ENCODE data around the gene UCP2. TPM values are rescaled to one million over a fixed set of nuclear protein-coding genes. Genes with fewer than 3 reads are reported as not detected.

UCP2 gene
- total RNA-seq, 4 donors from 2014 or later, result 9.8 to 27.3 (median 12.9) TPM

- peaks cover 22% of the 10 kb centered on the region for H3K36me3 ChIP-seq
- peaks cover 18% of the 10 kb centered on the region for H3K4me1 ChIP-seq
- WGBS, result 79% methylated on average over 7 of the region's 7 CpGs
- H3K27me3 ChIP-seq, result no peaks in the 10 kb centered on the region
- no peak overlapping the region for H3K4me3 ChIP-seq
- no peak for DNase-seq (ENCODE audit: low spot score in 2 of 2)
- H3K9me3 ChIP-seq, result no peaks in the 10 kb centered on the region
- TF ChIP-seq, protein P1, sequence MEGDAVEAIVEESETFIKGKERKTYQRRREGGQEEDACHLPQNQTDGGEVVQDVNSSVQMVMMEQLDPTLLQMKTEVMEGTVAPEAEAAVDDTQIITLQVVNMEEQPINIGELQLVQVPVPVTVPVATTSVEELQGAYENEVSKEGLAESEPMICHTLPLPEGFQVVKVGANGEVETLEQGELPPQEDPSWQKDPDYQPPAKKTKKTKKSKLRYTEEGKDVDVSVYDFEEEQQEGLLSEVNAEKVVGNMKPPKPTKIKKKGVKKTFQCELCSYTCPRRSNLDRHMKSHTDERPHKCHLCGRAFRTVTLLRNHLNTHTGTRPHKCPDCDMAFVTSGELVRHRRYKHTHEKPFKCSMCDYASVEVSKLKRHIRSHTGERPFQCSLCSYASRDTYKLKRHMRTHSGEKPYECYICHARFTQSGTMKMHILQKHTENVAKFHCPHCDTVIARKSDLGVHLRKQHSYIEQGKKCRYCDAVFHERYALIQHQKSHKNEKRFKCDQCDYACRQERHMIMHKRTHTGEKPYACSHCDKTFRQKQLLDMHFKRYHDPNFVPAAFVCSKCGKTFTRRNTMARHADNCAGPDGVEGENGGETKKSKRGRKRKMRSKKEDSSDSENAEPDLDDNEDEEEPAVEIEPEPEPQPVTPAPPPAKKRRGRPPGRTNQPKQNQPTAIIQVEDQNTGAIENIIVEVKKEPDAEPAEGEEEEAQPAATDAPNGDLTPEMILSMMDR (IDR thresholded peaks at IDR 0.05), result no peak
- TF ChIP-seq EP300 (IDR thresholded peaks at IDR 0.05), result no peak
- TF ChIP-seq POLR2AphosphoS5 (IDR thresholded peaks at IDR 0.05), result no peak
- no peak for TF ChIP-seq POLR2A (IDR thresholded peaks at IDR 0.05)
- H3K27ac ChIP-seq, result no peak overlapping the region
These were observed 24.2 kb upstream of the UCP2 start for GRCh38 chr11:74006743-74007304.

GRCh38 chr11:74005721-74006517 is 23.3 kb upstream of the UCP2 start:
- Histone ChIP-seq H3K4me3 (no peak overlapping the region), H3K4me1 (peaks cover 10% of the 10 kb centered on the region), H3K27me3 (no peaks in the 10 kb centered on the region), H3K9me3 (no peaks in the 10 kb centered on the region), H3K36me3 (peaks cover 23% of the 10 kb centered on the region), H3K27ac (no peak overlapping the region)
- peak in 1 of 2 donors; percentile 71 for DNase-seq (ENCODE audit: low spot score in 2 of 2)
- 96% methylated on average over 20 of the region's 29 CpGs for WGBS
- no peak for TF ChIP-seq EP300 (IDR thresholded peaks at IDR 0.05)
- TF ChIP-seq, protein P1 (IDR thresholded peaks at IDR 0.05), result no peak
- TF ChIP-seq POLR2A (IDR thresholded peaks at IDR 0.05), result no peak
- no peak for TF ChIP-seq POLR2AphosphoS5 (IDR thresholded peaks at IDR 0.05)

- WGBS, result 70% methylated on average over 8 of the region's 11 CpGs
- TF ChIP-seq, protein P1 (IDR thresholded peaks at IDR 0.05), result no peak
- TF ChIP-seq EP300 (IDR thresholded peaks at IDR 0.05) (no peak), POLR2AphosphoS5 (IDR thresholded peaks at IDR 0.05) (no peak), POLR2A (IDR thresholded peaks at IDR 0.05) (no peak)
- DNase-seq (ENCODE audit: low spot score in 2 of 2), result no peak
These were observed 22.3 kb upstream of the UCP2 start for GRCh38 chr11:74004759-74005615.

DNA sequence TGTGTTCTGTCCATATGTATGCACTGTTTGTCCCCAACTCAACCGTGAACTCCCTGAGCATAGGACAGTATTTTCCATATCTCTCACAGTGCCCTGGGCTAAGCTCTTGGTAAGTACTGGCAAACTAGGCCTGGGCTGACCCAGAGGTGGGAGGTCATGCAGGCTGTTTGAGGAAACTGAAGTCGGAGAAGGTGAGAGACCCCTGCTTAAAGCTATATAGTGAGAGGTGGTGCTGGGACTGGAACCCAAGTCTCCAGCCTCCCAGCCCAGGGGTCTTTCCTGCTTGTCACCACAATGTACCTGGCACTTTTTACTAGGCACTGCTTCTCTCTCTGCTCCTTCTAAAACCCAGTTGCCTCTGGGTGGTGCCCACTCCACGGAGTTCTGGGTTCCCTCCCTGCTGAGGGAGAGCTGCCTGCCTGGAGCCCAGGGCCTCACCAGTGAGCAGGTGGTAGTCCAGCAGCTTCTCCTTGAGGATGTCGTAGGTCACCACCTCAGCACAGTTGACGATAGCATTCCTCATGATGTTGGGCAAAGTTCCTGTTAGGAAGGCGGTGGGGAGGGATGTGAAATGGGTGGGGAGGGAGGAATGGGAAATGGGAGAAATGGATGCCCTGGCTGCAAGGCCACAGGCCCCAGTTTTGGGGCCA is 21.5 kb upstream of the UCP2 start:
- Histone ChIP-seq H3K36me3 (peaks cover 23% of the 10 kb centered on the region), H3K9me3 (no peaks in the 10 kb centered on the region), H3K4me1 (no peaks in the 10 kb centered on the region), H3K4me3 (no peak overlapping the region), H3K27ac (no peak overlapping the region), H3K27me3 (no peaks in the 10 kb centered on the region)
- WGBS, result 89% methylated on average over 5 of the region's 6 CpGs
- peak in 1 of 2 donors; percentile 50 for DNase-seq (ENCODE audit: low spot score in 2 of 2)
- TF ChIP-seq POLR2A (IDR thresholded peaks at IDR 0.05), result no peak
- TF ChIP-seq, protein P1 (IDR thresholded peaks at IDR 0.05), result no peak
- TF ChIP-seq EP300 (IDR thresholded peaks at IDR 0.05), result no peak
- no peak for TF ChIP-seq POLR2AphosphoS5 (IDR thresholded peaks at IDR 0.05)

More at GRCh38 chr11:74004759-74005615, 22.3 kb upstream of the UCP2 start:
- Histone ChIP-seq H3K4me1 (peaks cover under 1% of the 10 kb centered on the region), H3K9me3 (no peaks in the 10 kb centered on the region), H3K27ac (no peak overlapping the region), H3K36me3 (peaks cover 23% of the 10 kb centered on the region), H3K4me3 (no peak overlapping the region), H3K27me3 (no peaks in the 10 kb centered on the region)
